AG20443 (cell line): ENCODE data around the gene TMEM72.

Experiments
- DNase-seq: peaks from one replicate; pipeline ENCODE4 v3.0.0; 2012; ENCODE audit warnings: low spot score, mixed read lengths

Gene TMEM72

DNA sequence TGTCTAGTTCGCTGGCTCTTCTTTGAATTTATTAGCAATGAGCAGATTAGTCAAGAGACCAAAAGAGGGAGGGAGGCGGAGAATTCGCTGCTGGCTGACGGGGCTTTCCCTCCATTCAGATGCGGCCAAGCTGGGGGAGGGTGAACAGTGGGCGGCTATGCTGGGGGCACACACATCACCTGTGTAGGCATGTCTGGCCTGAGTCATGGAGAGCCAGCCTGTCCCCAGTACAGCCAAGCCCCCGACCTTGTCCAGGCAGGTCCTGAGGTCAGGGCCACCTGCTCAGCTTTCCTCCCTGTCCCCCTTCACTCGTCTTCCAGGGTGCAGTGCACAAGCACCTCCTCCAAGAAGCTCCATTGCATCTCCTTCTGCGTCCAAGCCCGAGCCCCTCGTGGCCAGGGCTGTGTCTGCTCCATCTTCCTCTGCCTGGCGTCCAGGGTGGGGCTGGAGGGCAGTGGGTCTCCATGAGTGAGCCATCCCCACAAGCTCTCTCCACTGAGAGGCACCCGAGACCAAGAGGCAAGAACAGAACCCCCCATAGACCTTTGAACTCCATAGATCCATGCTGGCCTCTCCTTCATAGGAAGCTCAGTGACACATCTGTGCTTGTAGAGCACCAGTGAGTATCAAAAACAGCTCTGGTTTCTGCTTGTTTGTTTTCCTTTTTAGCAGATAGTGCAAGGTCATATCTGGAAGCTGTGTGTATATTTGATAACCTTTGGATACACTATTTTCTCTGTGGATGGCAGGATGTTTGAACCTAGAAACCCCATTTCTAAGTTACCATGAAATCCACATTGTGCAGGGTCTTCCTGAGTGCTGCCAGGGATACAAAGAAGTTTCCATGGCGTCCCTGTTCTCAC lies 69.4 kb downstream of the TMEM72 start:
- DNase-seq: no peak

GRCh38 chr10:44981172-44982113 lies 70.3 kb downstream of the TMEM72 start:
- peak; percentile 87 for DNase-seq

- no peak for DNase-seq
These were observed 71.0 kb downstream of the TMEM72 start for GRCh38 chr10:44982114-44982460.

GRCh38 chr10:44982496-44982895 lies 71.4 kb downstream of the TMEM72 start:
- no peak for DNase-seq

DNA sequence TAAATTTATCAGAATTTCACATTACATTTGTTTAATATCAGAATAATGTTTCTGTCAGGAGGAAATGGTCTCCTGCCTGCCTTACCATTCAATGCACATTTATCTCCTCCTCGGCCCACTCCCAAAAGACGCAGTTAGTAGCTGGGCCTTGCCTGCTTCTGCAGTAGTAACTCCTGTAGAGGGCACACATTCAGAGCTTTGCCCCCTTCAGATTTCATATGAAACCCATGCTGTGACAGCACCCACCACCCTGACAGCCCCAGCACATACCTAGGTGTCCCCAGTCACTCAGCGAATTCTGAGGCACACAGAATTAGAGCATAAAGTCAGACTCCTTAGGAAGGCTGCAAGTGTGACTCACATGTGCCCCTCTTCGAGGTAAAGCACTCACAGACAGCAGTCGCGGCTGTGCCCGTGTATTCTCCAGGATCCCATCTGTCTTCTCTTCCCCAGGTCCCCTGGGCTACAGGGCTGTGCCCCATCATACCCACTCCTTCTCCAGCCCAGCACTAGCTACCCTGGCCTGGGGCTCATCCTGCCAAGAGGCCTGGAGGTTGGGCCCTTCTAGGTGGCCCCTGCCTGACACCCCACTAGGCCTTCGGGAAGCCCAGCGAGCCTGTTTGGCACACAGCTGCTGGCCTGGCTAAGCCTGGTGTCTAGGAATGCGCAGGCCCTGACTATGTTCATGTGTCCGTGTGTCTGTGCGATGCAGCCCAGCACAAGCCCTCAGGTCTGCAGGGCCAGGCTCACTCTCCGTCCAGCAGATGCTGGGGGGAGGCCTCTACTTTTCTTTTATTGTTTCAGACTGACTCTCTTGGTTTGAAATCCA lies 72.1 kb downstream of the TMEM72 start:
- DNase-seq: no peak

DNA sequence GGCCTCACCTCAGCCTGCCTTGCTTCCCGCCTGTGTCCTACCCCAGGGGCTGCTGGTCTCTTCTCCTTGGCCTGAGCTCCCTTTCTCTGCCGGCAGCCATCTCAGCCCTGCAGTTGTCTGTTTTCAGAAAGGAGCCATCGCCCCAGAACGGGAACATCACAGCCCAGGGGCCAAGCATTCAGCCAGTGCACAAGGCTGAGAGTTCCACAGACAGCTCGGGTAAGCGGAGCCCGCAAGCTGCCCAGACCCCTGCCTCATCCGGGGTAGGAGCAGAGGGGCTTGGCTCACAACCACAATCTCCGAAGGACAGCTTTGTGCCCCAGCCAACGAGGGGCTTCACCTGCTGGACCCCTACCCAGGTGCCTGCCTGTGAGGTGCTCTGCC lies 72.8 kb downstream of the TMEM72 start:
- DNase-seq: no peak

DNA sequence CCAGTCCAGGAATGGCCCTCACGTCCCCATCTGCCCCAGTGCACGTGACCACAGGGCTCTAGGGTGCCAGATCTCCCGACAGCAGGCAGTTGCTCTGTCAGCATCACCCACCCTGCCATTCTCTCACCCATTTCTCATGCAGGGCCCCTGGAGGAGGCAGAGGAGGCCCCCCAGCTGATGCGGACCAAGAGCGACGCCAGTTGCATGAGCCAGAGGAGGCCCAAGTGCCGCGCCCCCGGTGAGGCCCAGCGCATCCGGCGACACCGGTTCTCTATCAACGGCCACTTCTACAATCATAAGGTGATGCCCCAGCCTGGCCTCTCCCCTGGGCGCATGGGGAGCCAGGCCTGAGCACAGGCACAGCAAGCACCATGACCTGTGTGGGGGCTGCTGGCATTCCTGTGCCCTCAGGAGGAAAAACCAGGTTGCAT lies 73.5 kb downstream of the TMEM72 start:
- no peak for DNase-seq

- DNase-seq: no peak
These were observed 74.1 kb downstream of the TMEM72 start for GRCh38 chr10:44985175-44985681.

GRCh38 chr10:44986179-44986578 lies 75.0 kb downstream of the TMEM72 start:
- no peak for DNase-seq
